Glutamatergic neuron (in vitro differentiated cells): ENCODE data around the gene ANKRD30B. TPM values are rescaled to one million over a fixed set of nuclear protein-coding genes. Genes with fewer than 3 reads are reported as not detected.
"Not testable (repeated sequence)": the region's sequence is repeated elsewhere in the genome, so short reads cannot be mapped to it uniquely, and the experiment has no call there.

ENCODE experiments used
- DNase-seq: peaks from one replicate; pipeline ENCODE4 v3.0.0; 2022
- H3K27ac Mint-ChIP-seq: one replicate; pipeline ENCODE4 v1.8.0; 2020; ENCODE audit warnings: mild to moderate bottlenecking, mixed read lengths, inconsistent platforms; ENCODE audit not compliant: unreplicated experiment
- H3K27me3 Mint-ChIP-seq: one replicate; pipeline ENCODE4 v1.8.0; 2020; ENCODE audit warnings: mild to moderate bottlenecking, moderate library complexity, mixed read lengths, inconsistent platforms; ENCODE audit not compliant: unreplicated experiment
- H3K36me3 Mint-ChIP-seq: one replicate; pipeline ENCODE4 v1.8.0; 2020; ENCODE audit warnings: mild to moderate bottlenecking, mixed read lengths, inconsistent platforms; ENCODE audit not compliant: unreplicated experiment
- H3K4me1 Mint-ChIP-seq: one replicate; pipeline ENCODE4 v1.8.0; 2020; ENCODE audit warnings: mild to moderate bottlenecking, low read depth, mixed read lengths, inconsistent platforms; ENCODE audit not compliant: unreplicated experiment
- H3K4me3 Mint-ChIP-seq: one replicate; pipeline ENCODE4 v1.8.0; 2020; ENCODE audit warnings: mild to moderate bottlenecking, mixed read lengths, inconsistent platforms; ENCODE audit not compliant: unreplicated experiment
- H3K9me3 Mint-ChIP-seq: one replicate; pipeline ENCODE4 v1.8.0; 2020; ENCODE audit warnings: mild to moderate bottlenecking, moderate library complexity, mixed read lengths, inconsistent platforms; ENCODE audit not compliant: unreplicated experiment
- total RNA-seq: library from RNA; stranded (reverse); fragmentation: NEBNext Ultra II Directional; extraction: Animal tissue kit (Norgen Biotek cat#: 25700); gene quantifications from one replicate; pipeline ENCODE4 v1.2.1, GENCODE V29; 2021; ENCODE audit not compliant: unreplicated experiment
- TF ChIP-seq, protein P1 (sequence below): fragments of 200-600 bp; sonication (generic); IDR thresholded peaks from one replicate; pipeline ENCODE4 v1.5.0; 2021; ENCODE audit not compliant: partially characterized antibody, unreplicated experiment

Gene ANKRD30B
- total RNA-seq, 1 donor from 2014 or later: not detected

DNA sequence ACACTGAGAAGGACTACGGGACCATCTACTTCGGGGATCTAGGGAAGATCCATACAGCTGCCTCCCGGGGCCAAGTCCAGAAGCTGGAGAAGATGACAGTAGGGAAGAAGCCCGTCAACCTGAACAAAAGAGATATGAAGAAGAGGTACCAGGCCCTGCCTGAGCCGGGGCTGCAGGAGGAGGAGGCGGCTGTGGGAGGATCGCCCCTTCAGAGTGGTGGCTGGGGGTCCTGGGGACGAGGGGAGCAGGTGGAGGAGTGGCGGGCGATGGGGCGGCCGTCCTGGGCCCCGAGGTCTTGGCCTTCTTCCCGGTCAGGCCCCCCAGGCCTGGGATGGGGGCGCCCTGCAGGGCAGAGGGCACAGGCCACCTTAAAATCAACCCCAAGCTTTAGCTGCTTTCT lies 524 bp downstream of the ANKRD30B start:
- peak overlapping the region; percentile 80 for H3K4me3 Mint-ChIP-seq
- TF ChIP-seq, protein P1, sequence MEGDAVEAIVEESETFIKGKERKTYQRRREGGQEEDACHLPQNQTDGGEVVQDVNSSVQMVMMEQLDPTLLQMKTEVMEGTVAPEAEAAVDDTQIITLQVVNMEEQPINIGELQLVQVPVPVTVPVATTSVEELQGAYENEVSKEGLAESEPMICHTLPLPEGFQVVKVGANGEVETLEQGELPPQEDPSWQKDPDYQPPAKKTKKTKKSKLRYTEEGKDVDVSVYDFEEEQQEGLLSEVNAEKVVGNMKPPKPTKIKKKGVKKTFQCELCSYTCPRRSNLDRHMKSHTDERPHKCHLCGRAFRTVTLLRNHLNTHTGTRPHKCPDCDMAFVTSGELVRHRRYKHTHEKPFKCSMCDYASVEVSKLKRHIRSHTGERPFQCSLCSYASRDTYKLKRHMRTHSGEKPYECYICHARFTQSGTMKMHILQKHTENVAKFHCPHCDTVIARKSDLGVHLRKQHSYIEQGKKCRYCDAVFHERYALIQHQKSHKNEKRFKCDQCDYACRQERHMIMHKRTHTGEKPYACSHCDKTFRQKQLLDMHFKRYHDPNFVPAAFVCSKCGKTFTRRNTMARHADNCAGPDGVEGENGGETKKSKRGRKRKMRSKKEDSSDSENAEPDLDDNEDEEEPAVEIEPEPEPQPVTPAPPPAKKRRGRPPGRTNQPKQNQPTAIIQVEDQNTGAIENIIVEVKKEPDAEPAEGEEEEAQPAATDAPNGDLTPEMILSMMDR: no peak
- H3K4me1 Mint-ChIP-seq: no peaks in the 10 kb centered on the region
- no peak overlapping the region for H3K27ac Mint-ChIP-seq
- peaks cover 2% of the 10 kb centered on the region for H3K9me3 Mint-ChIP-seq
- no peak for DNase-seq
- H3K36me3 Mint-ChIP-seq: no peaks in the 10 kb centered on the region
- H3K27me3 Mint-ChIP-seq: peaks cover 2% of the 10 kb centered on the region

DNA sequence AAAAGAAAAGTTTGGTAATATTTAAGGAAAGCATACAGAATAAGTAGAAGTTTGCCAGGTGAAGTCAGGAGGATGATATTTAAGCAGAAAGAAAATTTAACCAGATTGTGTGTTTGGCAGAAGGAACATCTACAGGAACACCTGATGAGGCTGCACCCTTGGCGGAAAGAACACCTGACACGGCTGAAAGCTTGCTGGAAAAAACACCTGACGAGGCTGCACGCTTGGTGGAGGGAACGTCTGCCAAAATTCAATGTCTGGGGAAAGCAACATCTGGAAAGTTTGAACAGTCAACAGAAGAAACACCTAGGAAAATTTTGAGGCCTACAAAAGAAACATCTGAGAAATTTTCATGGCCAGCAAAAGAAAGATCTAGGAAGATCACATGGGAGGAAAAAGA lies 15.6 kb downstream of the ANKRD30B start:
- not testable (repeated sequence) for DNase-seq, H3K4me3 Mint-ChIP-seq, H3K27me3 Mint-ChIP-seq, H3K36me3 Mint-ChIP-seq, H3K4me1 Mint-ChIP-seq, H3K27ac Mint-ChIP-seq, H3K9me3 Mint-ChIP-seq

DNA sequence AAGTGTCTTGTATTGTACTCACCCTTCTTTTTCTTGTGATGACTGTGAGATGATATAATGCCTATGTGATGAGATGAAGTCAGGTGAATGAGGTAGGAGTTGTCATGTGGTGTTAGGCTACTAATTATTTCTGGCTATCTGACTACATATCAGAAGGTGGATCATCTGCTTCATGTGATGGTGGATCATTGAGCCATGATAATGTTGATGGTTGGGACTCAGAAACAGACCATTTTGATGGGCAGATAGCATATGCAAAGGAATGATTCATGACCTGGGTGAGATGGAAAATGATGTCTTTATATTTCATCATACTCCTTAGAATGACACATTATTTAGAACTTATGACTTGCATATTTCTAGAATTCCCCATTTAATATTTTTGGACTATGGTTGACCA lies 19.5 kb downstream of the ANKRD30B start:
- H3K4me1 Mint-ChIP-seq: no peaks in the 10 kb centered on the region
- H3K36me3 Mint-ChIP-seq: no peaks in the 10 kb centered on the region
- no peaks in the 10 kb centered on the region for H3K9me3 Mint-ChIP-seq

DNA sequence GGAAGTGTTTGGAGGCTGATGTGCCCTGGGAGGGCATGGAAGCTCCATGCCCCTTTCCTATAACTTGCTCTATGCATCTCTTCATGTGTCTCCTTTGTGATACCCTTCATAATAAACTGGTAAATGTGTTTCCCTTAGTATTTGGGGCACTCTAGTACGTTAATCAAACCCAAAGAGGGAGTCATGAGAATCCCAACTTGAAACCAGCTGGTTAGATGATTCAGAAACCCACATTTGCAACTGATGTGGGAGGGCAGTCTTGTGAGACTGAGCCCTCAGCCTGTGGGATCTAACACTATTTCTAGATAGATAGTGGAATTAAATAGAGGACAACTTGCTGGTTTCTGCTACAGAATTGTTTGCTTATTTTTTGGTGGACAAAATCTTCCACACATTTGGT lies 20.3 kb downstream of the ANKRD30B start:
- TF ChIP-seq, protein P1: no peak
- H3K27ac Mint-ChIP-seq: no peak overlapping the region
- H3K4me3 Mint-ChIP-seq: no peak overlapping the region
- H3K9me3 Mint-ChIP-seq: no peaks in the 10 kb centered on the region
- DNase-seq: no peak
- no peaks in the 10 kb centered on the region for H3K36me3 Mint-ChIP-seq
- H3K4me1 Mint-ChIP-seq: no peaks in the 10 kb centered on the region
- no peaks in the 10 kb centered on the region for H3K27me3 Mint-ChIP-seq

More for the DNA sequence above, 19.5 kb downstream of the ANKRD30B start:
- no peak for DNase-seq
- Mint-ChIP-seq H3K27me3 (no peaks in the 10 kb centered on the region), H3K4me3 (no peak overlapping the region), H3K27ac (no peak overlapping the region)
- TF ChIP-seq, protein P1: no peak

DNA sequence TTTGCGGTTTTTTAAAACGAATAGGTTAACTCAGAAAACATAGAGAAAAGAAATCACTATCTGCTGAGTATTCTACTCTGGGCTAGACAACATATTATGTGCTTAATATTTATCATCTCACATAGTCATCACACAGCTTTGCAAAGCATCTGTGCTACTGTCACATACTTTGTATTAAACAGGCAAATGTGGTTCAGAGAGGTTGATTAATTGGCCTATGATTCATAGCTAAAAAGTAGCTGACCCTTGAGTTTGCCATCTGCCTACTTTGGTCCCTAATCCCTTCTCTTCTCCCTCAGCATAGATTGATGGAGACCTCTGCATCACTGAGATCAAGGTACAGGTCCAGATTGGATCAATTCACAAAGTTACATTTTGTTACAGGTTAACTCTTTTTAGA lies 21.4 kb downstream of the ANKRD30B start:
- no peaks in the 10 kb centered on the region for H3K36me3 Mint-ChIP-seq
- H3K4me3 Mint-ChIP-seq: no peak overlapping the region
- no peaks in the 10 kb centered on the region for H3K27me3 Mint-ChIP-seq
- no peak overlapping the region for H3K27ac Mint-ChIP-seq
- H3K9me3 Mint-ChIP-seq: no peaks in the 10 kb centered on the region
- no peak for DNase-seq
- no peaks in the 10 kb centered on the region for H3K4me1 Mint-ChIP-seq
- TF ChIP-seq, protein P1: no peak

DNA sequence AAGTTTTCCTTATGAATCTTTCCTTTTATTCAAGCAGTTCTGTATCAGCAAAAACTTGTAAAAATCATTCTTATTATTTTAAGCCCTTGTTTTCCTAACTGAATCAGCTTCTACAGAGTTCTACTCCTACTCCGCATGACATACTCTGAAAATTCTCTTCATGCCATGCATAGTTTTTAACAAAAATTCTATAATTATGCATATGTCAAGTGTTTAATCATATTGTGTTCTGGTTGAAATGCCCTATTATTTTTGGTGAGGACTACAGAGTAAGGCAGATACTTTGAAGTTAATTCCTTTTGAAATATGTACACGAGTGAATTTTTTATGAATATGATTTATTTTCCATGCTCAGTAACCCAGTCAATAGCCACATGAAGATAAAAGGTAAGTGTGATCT lies 28.8 kb downstream of the ANKRD30B start:
- no peak for DNase-seq
- H3K9me3 Mint-ChIP-seq: peaks cover 3% of the 10 kb centered on the region
- no peak overlapping the region for H3K4me3 Mint-ChIP-seq
- TF ChIP-seq, protein P1: no peak
- no peaks in the 10 kb centered on the region for H3K27me3 Mint-ChIP-seq
- no peaks in the 10 kb centered on the region for H3K4me1 Mint-ChIP-seq
- H3K27ac Mint-ChIP-seq: no peak overlapping the region
- H3K36me3 Mint-ChIP-seq: no peaks in the 10 kb centered on the region
